Stimulated activated CD4-positive, alpha-beta T cell treated with anti-CD3 and anti-CD28 coated beads, Interleukin-15, amount 100 ng/mL, for 24 hours (primary cell): ENCODE data around the gene C10orf105.
A peak's percentile ranks its signal among the peaks of the same experiment; 100 is the strongest.

Source experiments
- DNase-seq: peaks from one replicate; pipeline ENCODE4 v3.0.0-alpha.2; 2020

The C10orf105 gene

DNA sequence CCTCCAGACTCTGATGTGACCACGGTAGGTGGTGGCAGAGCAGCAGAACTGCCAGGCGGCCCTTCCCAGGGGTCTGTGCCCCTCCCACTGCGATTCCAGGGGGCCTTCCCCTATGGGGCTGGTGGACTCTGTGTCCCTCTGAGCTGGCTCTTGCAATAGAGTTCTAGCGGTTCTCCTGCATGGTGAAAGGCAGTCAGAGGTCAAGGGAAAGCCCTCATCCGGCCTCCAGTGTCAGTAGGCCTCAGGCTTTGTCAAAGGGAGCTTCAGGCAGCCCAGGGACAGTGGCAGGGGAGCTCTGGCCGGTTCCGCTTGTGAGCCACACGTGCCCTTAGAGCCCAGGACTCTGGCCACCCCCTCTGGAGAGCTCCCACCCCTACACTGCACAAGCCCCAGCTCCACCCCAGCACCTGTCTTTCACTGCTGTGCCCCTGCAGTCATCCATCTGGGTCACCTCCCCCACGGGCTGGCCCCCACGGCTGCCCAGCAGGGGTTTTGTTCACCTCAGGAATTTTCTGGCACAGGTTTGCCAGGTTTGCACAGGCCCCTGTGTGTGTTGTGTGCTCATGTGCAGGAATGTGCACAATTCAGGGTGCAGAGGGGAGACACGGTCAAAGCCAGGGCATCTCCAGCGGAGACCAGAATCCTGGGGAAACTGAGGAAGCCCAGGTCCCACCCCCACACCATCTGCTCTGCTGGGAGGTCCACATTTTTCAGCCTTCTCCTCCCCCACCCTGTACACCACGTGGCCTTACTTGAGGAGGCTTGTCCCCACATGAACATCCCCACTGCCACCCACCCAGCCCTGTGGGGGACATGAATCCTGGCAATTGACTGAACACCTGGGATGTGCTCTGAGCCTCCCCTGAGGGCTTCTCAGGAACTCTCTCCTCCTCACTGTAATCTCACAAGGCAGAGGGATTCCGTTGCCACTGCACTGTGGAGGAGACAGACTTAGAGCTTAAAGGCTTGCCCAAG, 23.8 kb downstream of the C10orf105 start:
- DNase-seq = no peak

DNA sequence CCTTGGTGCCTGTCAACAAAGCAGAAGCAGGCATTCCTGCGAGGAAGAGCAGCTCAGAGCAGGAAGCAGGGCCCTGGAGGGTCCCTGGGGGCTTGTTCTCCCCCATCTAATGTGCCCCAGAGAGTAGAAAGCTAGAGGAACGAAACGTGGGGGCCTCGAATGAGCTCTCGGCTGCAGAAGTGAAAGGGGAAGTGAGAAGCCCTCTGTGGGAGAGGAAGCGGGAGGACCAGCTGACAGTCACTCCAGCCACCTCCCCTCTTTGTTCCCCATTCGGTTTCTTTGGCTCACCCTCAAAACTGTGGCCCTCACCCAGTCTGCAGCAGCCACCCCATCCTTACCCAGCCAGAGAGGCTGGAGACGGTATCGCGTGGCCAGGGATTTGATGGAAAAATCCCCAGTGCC, 25.0 kb downstream of the C10orf105 start:
- peak; percentile 36 for DNase-seq

DNA sequence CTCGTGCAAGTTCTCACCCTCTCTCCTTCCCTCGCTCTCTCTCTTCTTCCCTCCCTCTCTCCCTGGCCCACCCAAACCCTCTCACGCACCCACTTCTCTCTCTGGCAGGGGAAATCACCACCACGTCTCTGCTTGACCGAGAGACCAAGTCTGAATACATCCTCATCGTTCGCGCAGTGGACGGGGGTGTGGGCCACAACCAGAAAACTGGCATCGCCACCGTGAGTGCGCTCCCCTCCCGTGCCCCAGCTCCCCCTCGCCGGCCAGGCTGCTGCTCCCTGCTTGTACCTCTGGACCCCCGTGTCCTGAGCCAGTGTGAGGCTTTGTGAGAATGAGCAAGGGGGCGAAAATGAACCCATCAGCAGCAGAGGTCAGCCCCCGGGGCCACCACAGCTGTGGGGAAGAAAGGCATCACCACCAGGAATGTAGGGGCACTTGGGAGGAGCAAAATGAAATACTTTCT, 25.5 kb downstream of the C10orf105 start:
- DNase-seq = no peak

DNA sequence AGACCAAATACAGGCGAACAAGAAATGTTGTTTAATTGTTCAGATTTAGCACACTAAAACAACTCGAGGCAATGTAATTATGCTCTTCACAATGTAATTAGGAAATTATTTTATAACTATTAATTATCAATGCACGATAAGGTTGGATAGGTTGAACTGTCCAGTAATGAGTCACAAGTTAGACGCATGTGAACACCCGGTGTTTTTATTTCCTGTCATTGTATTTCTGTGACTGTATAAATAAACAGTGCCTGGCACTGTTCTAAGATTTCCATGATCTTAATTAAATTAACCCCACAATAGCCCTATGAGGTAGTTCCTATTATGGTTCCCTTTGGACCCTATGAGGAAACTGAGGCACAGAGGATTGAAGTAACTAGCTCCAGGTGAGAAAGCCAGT, 26.2 kb downstream of the C10orf105 start:
- no peak for DNase-seq

DNA sequence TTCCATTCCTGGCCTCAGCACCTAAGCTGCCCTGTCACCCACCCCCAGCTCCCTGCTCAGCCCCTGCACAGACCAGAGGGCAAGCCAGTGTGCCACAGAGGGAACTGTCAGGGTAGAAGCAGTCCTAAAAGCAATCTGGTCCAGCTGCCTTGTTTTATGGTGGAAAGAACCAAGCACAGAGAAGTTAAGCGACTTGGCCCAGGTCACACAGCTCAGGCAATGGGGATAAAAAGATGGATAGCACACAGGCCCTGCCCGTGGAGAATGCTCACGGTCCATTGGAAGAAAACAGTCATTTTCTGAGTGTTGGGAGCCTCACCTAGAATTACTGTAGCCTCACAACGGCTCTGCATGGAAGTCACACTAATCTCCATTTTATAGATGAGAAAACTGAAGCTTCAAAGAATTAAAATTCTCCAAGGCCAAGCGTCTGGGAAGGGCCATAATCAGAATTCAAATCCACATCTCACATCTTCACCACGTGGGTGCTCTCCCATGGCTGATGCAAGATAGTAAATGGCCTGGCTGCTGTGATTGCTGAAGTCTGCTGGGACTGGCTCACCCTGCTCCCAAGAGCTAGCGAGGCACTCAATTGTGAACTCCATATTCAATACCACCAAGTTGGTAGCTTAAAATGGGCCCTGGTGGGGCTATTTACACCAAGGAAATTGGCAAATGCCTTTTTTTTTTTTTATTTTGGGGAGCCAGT, 26.8 kb downstream of the C10orf105 start:
- no peak for DNase-seq

DNA sequence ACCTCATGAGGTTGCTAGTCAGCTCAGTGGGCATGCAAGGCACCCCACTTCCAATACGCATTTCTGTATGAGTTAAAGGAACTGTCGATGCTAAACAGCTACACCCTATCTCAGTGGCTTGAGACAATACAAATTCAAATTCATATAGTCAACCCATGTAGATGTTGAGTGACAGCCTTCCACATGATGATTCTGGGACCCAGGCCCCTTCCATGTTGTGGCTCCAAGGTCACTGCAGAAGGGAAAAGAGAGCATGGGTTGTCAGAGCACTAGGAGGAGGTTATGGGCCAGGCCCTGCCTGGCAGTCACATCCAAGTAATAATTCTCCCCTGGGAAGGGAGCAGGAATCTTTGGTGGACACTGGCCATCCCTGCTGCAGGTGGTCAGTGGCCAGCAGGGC, 28.2 kb downstream of the C10orf105 start:
- no peak for DNase-seq

DNA sequence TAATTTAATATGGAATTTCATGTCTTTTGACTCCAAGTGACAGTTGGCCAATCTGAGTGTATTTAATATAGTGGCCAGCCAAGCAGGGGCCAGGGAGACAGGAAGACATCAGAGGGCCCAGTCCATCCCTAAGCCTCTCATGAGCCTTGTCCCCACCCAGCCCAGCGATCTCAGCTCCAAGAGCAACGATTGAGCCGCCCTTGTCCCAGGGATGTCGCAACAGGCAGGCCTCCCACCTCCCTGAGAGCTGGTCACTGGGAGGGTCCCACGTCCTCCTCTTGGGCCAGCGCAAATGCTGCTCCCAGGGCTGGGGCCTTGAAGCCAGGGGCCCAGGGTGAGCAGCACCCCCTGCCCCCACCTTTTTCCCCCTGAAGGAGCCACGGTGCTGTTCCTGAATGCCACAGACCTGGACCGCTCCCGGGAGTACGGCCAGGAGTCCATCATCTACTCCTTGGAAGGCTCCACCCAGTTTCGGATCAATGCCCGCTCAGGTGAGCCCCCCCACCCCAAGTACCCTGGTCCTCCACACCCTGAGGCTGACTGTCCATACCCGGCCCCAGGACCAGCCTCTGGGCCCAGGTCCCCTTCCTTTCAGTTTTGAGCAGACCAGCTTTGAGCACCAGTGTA, 29.4 kb downstream of the C10orf105 start:
- DNase-seq = no peak

DNA sequence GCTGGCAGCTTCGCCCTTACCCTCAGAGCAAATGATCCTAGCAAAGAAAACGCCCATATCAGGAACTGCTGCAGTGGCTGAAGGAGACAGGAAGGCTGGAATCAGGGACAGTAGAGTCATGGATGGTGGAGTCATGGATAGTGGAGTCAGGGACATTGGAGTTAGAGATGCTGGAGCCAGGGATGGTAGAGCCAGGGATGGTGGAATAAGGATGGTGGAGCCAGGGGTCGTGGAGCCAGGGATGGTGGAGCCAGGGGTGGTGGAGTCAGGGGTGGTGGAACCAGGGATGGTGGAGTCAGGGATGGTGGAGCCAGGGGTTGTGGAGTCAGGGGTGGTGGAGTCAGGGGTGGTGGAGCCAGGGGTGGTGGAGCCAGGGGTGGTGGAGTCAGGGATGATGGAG, 31.3 kb downstream of the C10orf105 start:
- DNase-seq = no peak

DNA sequence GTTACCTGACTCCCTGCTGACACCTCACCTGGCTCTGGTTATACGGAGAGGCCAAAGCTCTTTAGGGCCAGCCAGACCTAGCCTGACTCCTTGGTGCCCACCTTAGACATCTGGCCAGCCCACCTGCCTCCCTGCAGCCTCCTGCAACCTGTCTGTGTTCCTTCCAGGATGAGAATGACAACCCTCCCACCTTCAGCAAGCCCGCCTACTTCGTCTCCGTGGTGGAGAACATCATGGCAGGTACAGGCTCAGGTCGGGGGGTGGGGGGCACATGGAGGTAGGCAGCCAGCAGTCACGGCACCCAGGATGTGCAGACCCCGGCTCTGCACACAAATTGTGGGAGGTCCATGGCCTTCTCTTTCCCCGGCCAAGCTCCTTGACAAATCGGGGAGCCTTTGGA, 32.1 kb downstream of the C10orf105 start:
- DNase-seq = no peak

DNA sequence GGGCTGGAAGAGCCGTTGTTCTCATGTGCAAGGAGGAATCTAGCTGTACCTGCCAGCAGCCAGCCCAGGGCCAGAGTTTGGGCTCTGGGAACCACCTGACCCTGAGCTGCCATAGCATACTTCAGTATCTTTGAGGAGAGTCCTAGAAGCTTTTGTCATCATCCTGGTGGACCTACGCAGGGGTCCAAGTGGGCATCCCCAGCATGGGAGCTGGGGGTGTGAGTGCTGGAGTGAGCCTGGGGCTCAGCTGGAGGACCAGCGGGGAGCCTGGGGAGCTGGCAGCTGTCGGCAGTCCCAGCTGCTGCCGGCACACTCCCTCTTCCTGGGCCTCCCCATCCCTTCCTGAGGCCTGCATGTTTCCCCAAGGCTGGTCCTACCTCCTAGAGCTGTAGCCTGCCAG, 32.5 kb downstream of the C10orf105 start:
- DNase-seq = no peak

DNA sequence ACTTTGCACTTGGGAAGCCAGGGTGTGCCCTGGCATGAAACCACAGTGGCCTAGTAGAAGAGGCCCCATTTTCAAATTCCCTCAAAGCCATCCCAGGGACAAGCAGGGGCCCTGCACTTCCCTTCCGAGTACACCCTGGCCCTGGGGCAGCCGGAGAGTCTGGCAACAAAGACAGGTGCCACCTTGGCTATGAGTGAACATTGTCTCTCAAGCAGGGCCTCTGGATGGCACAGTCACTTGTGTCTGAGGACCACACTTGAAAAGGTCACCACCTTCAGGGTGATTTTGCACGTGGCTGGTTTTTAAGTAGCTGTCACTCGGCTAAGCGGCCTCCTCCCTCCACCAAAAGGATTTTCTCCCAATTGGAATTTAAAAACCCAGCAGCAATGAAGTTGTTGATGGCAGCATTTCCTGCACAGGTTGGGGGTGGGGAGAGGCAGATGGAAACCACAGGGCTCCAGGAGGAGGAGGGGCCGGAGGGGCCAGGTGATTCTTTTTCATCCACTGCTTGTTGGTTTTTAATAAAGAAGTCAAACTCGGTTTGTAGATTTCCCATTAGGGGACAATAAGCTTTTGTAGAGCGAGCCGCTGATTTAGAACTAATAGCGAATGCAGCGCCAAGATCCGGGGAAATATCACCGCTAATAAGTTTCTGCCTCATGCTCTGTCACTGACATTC, 33.9 kb downstream of the C10orf105 start:
- DNase-seq = no peak

DNA sequence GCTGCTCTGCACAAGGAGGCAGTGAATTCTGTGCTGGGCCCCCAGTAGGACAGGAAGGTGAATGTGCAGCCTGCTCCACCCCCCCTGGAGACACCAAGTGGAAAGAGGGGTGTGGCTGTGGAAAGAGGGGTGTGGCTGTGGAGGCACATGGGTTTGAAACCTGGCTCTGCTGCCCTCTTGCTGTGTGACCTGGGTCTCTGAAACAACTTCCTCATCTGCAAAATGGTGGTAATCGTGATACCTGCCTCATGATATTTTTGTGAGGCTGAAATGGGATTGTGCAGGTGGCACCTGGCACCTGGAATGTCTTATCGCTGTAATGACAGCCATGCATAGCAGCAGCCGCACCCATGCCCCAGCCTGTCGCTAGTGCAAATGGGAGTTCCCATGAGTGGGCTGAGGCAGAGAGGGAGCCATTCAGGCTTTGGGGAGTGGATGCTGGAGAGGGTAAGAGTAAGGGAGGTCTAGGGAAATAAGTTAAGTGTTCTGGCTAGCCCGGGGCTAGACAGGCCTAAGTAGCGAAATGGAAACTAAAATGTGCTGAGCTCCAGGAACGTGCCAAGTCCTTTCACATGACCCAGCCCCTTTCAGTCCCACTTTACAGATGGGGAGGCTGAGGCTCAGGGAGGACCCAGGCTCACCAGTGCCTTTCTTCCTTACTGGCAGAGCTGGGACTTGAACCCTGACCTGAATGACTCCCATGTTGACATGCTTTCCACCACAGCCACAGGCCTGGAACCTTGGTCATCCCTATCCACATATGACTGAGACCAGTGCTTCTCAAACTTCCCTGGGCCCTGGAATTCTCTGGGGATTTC, 35.0 kb downstream of the C10orf105 start:
- peak; percentile 71 for DNase-seq

DNA sequence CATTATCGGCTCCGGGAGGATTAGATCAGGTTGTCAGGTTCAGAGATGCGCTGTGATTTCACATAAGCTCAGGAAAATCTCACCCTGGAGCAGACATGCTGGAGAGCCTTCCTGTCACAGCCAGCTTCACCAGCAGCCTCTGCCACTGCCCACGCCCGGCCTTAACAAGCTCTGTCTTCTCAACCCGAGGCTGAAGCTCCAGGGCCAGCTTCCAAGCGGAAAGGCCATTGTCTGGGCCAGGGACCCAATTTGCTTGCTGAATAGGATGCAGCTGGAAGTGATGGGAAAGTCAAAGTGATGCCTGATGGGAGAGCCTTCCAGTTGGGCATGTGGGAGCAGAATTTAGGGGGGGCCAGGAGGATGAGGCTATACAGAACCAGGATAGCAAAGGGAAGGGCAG, 36.3 kb downstream of the C10orf105 start:
- no peak for DNase-seq

DNA sequence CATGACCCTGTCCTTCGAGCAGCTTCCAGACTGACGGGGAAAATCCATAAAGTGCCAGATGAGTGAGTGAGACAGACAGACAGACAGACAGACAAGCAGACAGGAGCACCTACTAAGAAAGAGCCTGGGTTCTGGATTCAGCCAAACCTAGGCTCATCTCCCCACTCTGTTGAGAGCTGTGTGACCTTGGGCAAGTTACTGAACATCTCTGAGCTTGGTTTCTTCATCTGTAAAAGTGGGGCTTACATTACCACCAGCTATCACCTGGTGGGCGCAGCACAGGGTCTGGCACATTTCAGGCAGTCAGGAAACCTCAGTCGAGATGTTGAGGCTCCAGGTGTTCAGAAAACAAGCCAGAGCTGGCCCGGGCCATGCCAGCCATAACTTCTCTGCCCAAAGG, 37.6 kb downstream of the C10orf105 start:
- DNase-seq = no peak

DNA sequence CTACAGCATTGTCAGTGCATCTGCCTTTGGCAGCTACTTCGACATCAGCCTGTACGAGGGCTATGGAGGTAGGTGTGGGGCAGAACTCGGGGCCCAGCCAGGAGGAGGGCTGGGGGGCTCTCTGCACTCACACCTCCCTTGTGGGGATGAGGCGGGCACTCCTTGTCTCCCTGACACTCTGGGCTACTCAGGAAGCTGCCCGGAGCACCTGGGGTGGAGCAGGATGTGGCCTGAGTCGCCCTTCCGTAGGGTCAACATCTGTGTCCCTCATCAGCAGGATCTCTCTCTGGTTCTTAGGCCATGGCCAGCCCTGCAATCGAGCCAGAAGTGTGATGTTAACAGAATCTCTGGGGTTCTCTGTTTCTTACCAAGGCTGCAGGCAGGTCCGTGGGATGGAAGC, 40.2 kb downstream of the C10orf105 start:
- DNase-seq = no peak

DNA sequence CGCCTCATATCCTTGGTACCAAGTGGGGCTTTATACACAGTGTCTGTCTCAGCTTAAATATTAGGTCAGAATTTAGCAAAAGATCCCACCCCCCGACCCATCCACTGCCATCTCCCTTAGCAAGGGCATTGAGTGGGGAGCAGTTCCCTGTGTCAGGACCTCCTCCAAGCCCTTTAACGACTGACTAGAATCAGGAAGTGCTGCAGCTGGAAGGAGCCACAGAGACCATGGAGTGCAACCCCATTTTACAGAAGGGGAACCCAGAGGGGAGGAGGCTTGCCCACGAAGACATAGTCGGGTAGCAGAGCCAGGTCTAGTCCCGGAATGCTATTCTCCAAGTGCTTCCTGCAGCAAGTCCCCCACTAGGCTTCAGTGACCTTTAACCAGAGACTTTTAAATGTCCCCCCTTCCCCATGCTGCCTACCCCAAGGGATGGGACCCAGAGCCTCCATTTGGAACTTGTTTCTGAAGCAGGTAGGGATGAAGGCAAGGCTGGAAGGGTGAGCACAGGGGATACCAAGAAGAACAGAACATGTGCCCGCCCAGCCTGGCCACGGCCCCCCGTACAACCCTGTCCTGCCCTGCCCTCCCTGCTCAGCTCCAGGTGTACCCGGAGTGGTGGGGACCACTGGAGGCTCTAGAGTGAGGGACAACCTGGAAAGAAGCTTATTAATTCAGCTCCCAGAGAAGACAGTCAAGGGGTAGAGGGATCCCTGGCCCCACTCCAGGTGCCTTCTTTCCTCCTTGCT, 41.3 kb downstream of the C10orf105 start:
- DNase-seq = no peak

DNA sequence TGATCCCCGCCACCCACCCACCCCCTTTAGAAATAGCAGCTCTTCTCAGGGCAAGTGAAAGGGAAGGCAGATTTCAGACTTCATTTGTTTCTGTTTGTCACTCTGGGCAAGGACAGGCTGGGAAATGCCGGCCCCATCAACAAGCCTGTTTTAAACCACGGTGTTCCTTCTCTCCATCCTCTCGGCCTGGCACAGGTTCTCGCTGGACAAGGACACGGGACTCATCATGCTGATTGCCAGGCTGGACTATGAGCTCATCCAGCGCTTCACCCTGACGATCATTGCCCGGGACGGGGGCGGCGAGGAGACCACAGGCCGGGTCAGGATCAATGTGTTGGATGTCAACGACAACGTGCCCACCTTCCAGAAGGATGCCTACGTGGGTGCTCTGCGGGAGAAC, 42.3 kb downstream of the C10orf105 start:
- DNase-seq = no peak

DNA sequence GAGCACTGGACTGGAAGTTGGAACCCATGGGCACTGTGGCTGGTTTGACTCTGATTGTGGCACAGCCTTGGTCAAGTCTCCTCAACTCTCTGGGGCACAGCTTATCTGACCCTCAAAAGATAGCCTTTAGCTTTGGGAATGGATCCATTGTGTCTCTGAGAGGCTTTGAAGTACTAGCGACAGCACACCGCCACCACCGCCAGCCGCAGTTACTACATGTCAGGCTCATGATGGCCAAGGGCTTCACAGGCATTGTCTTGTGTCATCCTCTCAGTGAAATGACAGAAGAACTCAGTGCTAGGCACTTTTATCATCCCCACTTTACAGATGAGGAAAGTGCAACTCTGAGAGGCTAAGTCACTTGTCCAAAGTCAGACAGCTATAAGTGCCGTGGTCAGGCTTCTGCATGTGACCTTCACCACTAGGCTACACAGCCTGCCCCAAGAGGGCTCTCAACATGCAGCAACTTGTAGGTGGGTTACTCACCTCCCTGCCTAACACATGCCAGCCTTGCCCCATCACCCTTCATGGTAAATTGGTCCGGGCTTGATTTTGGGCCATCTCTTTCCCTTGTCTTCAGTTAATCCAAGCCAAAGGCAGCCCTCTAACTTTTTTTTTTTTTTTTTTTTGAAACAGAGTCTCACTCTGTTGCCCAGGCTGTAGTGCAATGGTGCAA, 44.1 kb downstream of the C10orf105 start:
- no peak for DNase-seq

DNA sequence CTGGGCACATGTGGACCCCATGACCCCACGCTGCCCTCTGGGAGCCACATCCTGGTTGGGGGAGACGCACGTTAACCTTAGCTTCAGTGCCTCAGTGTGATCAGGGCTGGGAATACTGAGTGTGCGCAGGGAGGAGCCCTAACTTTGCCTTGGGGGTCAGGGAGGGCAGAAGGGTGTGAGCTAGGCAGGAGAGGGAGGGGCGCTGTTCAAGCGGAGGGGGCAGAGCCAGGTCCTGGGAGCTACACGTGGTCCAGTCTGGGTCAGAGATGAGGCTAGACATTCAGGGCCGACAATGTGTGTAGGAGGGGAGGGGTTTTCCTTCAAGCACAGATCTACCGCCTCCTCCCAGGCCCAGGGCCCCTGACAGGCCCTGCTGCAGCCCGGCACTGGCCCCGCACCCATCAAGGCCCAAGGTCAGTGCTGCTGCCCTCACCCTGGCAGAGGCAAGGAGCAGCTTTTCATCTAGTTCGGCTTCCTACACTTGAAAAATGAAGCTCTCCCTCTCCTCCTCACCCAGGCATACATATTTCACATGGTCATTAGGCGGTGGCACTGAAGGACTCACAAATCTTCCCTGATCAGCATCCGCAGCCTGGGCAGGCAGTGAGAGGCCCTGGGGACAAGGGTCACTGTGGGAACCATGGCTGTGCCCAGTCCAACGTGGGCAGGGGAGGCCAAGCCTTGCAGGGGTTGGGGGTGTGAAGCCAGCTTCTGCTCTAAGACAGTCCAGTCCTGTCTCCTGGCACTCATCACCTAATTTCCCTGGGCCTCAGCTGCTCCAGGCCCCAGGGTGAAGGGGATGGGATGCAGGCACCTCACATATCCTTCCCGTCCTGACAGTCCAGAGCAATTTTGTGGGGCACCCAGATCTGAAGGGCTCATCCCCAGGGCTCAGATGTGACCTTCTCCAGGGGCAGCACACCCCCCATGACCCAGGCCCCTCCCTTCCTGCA, 47.3 kb downstream of the C10orf105 start:
- DNase-seq = no peak

DNA sequence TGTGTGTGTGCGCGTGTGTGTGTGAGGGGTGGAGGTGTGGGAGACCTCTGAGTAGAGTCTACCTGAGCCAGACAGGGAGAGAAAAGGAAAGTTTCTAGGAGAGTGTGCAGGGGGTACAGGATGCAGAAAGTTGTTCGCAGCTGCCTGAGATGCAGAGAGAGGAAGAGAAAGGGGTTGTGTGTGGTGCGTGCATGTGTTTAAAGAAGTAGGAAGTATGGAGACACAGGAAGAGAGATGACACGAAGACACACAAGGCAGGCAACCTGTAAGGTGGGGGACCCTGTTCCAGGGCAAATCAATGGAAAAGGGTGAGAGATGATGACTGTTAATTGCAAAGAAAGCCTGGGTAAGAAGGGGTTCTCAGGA, 52.2 kb downstream of the C10orf105 start:
- DNase-seq = no peak
